NCI-H1105 (cell line): ENCODE measurements around the gene CAPZA3.
"Not testable (repeated sequence)": the region's sequence is repeated elsewhere in the genome, so short reads cannot be mapped to it uniquely, and the experiment has no call there.

Source experiments
- DNase-seq: peaks from one replicate; lab custom pipeline; 2025; lab: John Stamatoyannopoulos, UW

The CAPZA3 gene, protein sequence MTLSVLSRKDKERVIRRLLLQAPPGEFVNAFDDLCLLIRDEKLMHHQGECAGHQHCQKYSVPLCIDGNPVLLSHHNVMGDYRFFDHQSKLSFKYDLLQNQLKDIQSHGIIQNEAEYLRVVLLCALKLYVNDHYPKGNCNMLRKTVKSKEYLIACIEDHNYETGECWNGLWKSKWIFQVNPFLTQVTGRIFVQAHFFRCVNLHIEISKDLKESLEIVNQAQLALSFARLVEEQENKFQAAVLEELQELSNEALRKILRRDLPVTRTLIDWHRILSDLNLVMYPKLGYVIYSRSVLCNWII

DNA sequence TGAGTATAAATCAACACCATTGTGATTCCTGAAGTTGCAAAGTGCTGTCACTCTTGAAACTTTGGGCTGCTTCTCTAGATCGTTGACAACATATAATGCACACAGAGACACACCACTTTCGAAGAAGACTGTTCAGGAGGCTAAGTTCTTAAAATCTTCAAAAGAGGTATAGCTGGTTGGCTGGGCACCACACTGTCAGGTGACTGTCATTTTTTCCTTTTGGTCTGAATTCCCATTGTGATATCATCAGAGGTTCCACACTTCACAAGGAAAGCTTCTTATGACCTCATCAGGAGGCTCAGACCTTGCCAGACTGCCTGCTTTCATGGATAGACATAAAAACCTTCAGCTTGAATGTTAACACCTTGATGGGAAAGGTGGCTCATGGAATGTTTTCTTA, at the start of gene CAPZA3, which contains the start of gene PLCZ1:
CAPZA3 (plus strand) TSS at position 301 of the 400 bp plus-strand sequence. CDS start 150 bp downstream, outside the sequence.
PLCZ1 (minus strand) TSS at position 194 of the 400 bp plus-strand sequence. CDS start 641 bp downstream, outside the sequence.
- no peak for DNase-seq

DNA sequence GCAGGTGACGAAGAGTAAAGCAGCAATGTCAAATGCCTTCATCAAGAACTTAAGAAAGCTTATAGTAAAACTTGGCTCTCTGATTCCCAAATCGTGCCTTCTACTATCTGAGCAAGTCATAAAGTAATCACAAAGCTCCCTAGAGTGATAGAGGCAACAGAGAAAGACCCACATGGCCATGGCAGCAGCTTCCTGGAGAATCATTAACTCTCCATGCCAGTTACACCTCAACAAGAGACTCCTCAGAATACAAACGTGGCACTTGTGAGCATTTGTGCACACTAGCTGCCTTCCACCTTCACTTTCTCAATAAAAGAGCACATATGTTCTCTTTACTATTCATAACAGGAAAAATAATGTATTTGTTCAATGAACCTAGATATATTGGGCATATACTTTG, 48.1 kb upstream of the CAPZA3 start:
- no peak for DNase-seq

DNA sequence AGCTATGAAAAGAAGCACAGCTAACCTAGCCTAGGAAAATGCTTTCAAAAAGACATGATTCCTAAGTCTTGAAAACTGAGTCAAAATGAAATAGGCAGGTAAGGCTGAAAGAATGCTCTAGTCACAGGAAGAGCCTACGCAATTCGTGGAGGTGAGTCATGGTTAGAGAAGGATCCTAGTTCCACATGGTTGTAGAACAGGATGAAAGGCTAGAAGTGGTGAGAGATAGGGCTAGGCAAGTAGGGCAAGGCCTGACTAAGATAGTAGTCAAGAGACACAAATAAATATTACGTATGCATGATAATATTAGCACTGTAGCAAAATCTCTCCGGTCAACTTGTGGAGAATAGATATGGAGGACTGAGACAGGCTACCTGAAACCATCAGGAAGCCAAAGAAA, 47.3 kb upstream of the CAPZA3 start:
- no peak for DNase-seq

DNA sequence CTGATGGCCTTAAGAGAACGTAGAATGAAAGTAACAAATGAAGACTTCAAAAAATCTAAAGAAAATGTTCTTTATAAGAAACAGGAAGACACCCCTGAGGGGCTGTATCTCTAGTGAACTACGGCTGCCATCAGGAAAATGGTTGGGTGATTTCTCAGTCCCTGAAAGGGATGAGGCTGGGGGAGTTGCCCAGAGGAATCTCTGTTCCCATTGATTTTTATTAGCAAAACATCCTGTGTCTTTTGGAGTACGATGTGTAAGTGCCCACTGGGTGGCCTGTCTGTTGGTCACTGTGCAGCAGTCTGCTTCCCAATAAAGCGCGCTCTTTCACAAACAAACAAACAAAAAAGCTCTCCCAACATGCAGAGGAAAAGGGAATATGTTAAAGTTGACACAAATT, 43.9 kb upstream of the CAPZA3 start:
- not testable (repeated sequence) for DNase-seq

- DNase-seq, result no peak
Observed at GRCh38 chr12:18696971-18697602, 40.8 kb upstream of the CAPZA3 start.

- DNase-seq, result no peak
Observed at GRCh38 chr12:18700271-18700670, 37.6 kb upstream of the CAPZA3 start.

- DNase-seq, result no peak
Observed at GRCh38 chr12:18703321-18703720, 34.6 kb upstream of the CAPZA3 start.

GRCh38 chr12:18703911-18704310, 34.0 kb upstream of the CAPZA3 start:
- no peak for DNase-seq

- DNase-seq, result no peak
Observed at GRCh38 chr12:18706798-18707197, 31.1 kb upstream of the CAPZA3 start.

DNA sequence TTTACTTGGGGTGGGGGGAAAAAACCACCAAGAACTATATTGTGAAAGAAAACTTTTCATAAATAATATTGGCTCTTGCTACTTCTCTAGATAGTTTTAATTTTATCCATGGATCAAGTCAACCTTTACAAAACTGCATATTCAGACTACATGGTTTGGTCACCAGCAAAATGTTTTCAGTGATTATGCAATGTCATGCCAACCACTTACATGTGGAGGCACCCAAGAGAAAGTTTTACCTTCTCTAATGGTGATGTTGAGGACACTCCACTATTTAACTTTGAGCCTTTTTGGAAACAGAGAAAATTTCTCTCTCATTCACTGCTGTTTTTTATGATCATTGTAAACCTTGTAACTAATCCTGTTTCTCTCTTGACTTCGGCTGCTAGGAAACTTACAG, 21.7 kb upstream of the CAPZA3 start:
- DNase-seq, result no peak

GRCh38 chr12:18718462-18718861, 19.5 kb upstream of the CAPZA3 start:
- no peak for DNase-seq

DNA sequence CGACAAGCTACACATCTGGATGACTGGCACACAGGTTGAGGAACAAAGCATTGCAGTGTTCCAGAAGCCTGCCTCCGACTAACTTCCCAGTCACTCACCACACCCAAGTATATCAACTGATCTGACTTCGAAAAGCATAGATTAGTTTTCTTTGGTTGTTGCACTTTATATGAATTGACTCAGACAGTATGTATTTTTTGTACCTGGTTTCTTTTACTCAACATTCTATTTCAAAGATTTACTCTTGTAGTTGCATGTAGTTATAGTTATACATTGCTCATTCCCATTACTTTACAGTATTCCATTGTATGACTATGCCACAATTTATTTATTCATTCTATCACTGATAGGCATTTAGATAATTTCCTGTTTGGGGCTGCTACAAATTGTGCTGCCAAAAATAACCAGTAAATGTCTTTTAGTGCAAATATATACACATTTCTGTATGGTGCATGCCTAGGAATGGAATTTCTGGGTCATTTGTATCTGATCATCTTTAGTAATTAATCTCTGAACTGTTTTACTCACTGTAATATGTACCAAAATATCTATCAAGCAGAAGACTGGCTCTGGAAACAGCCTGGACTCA, 17.9 kb upstream of the CAPZA3 start:
- no peak for DNase-seq

DNA sequence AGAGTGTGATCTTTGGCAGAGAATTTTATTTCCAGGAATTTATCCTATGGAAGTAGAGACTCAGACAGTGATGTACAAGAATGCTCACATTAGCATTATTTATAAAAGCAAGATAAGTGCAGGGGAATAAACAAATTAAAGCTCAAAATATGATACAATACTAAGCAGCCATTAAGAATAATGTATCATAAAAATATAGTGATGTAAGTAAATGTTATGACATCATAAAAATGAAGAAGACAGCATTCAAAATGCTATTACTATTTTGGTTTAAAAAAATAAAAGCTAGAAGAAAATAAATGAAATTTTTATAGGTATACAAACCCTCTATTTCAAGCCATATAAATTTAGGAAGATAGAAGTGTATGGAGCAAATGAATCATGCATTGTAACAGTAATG, 17.2 kb upstream of the CAPZA3 start:
- no peak for DNase-seq

DNA sequence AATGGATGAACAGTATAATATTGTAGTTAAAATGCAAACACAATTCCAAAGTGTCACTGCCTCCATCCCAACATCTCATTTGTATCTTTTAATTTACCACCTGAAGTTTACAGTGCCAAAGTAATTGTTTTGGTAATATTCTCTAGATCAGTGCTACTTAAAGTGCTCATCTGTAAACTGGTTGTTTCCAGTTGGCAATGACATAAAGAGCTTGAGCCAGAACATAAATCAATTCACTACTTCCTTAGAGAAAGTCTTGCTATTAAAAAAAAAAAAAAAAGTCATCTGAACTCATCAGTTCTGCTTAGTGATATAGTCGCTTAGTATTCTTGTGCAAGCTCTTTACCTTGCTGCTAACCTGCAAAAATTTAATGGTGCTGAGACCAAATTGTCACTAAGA, 16.5 kb upstream of the CAPZA3 start:
- DNase-seq, result no peak

DNA sequence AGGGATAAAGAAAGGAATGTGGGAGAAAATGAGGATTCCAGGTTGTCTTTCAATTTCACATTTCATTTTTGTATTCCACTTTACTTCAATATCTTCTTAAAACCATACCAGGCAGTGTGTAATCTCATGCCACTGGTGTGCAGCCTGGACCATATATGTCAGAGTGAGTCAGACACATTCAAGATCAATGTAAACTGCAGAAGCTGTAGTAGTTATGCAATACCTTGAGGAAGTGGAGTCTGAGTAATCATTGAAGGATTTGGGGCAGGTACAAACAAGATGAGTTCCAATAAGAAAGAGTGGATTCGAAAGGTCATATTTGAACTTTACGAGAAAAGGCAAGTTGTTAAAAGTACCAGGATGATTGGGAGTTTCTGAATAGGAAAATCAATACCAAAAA, 14.2 kb upstream of the CAPZA3 start:
- DNase-seq, result no peak

- DNase-seq, result no peak
Observed at GRCh38 chr12:18731156-18731555, 6.8 kb upstream of the CAPZA3 start.

DNA sequence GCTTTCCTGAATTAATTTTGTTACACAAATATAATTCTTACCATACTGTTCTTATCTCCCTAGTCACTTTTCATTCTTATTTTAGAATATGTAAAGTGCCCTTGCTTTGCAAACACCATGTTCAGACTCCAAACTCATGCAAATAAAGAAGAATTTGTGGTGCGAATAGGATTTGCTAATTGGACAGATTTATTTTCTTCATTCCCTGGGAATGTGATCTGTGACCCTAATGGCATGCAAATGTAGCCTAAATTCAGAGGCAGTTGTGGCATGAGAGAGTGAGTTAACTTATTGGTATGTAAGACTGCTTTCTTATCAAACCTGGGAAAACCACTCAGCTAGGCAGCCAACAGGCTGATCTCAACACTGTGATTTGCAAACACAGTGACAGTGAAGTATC, 10.0 kb downstream of the CAPZA3 start:
- DNase-seq, result no peak

- DNase-seq, result no peak
Observed at GRCh38 chr12:18749386-18749957, 11.6 kb downstream of the CAPZA3 start.

DNA sequence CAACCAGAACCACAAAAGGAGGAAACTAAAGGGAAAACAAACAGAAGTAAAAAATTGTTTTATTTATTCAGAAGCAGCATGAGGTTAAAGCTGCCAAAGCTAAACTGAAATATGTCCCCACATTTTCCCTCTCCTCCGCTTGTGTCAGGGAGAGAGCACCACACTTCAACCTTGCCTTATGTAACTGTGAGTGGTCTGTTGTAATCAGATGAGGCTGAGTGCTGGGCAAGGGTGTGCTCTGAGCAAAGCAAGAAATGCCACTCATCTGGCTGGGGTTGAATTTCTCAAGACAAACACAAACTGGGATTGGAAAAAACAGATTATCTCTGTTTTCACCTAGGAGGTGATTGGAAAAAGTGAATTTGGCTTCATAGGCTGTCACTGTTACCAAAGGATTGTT, 12.2 kb downstream of the CAPZA3 start:
- no peak for DNase-seq

- no peak for DNase-seq
Observed at GRCh38 chr12:18751866-18752265, 13.9 kb downstream of the CAPZA3 start.

GRCh38 chr12:18752280-18752920, 14.5 kb downstream of the CAPZA3 start:
- no peak for DNase-seq

DNA sequence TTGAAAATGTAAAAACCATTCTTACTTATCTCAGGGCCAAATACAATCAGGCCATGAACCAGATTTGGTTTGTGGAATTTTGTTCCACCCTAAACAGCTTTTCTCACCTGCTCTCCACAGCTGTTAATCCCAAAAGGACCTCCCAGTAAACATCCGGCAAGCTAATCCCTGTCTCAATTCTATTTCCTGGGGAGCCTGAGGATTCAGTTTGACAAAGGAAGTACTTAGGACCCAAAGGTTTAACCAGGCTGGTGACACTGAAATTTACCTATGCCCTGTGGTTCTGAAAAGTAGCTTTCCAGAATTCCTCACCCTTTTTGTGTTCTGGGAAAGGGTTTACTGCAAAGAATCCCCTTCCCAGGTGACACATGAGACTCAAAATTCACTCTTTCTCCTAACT, 15.0 kb downstream of the CAPZA3 start:
- no peak for DNase-seq
